Measurements from ENCODE around the gene ANO7.

ANO7 gene

DNA sequence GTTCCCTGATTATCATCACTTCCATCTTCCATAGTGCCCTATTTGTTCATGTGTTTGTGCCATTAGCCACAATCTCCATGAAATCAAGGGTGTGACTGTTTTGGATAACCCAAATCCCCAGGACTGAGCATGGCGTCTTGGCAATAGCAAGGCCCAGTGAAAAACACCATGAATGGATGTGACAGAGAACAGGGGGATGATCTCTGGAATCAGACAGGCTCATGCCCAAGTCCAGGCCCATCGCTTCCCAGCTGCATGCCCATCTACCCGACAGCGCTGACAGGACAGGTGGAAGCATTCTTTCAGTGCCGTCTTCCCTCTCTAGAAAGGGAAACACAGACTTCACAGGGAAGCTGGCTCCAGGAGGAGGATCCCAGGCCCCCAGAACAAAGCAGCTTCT is 77.0 kb downstream of the ANO7 start:
- no peaks in the 10 kb centered on the region for H3K27me3 Mint-ChIP-seq
- H3K4me3 Mint-ChIP-seq, result no peak overlapping the region
- peaks cover 22% of the 10 kb centered on the region for H3K4me1 Mint-ChIP-seq (ENCODE audit: low read depth)
- H3K27ac Mint-ChIP-seq, result no peak overlapping the region
- no peaks in the 10 kb centered on the region for H3K9me3 Mint-ChIP-seq
- H3K36me3 Mint-ChIP-seq (ENCODE audit: low read depth), result peaks cover 90% of the 10 kb centered on the region
- DNase-seq, result no peak

DNA sequence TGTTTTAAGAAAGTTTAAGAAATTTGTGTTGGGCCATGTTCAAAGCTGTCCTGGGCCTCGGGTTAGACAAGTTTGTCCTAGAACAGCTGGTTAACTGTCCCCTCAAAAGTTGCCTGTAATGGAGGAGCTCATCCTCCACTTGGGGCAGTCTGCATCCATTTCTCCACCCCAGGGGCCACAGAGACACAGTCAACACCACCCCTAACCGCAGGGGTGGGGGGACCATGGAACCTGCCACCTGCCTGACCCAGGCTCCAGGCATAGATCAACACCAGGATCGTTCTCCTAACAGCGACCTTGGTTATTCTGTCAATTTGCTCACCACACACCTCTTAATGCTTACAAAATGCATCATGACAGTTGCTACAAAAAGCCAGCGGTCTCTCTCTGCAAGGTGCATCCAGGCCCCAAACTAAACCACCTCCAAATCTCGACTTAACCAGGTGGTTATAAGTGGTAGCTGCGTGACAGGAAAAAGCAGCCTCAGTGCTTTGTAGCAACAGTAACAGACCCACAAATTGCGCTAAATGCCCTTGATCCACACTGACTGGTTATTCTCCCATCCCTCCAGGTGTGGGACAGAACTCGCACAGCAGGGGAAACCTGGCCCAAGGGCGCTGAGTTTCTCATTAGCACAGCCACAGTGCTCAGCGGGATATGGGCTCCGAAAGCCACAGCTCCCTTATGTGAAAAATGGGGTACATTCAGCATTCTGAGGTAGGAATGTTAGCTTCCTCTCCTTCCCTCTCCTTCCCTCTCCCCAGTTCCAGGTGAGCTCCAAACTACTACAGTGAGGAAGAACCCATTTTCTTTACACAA is 79.0 kb downstream of the ANO7 start:
- DNase-seq, result no peak
- Mint-ChIP-seq H3K27ac (peak overlapping the region; percentile 68), H3K36me3 (ENCODE audit: low read depth) (peaks cover 75% of the 10 kb centered on the region), H3K27me3 (no peaks in the 10 kb centered on the region), H3K4me1 (ENCODE audit: low read depth) (peaks cover 36% of the 10 kb centered on the region), H3K4me3 (no peak overlapping the region), H3K9me3 (no peaks in the 10 kb centered on the region)

DNA sequence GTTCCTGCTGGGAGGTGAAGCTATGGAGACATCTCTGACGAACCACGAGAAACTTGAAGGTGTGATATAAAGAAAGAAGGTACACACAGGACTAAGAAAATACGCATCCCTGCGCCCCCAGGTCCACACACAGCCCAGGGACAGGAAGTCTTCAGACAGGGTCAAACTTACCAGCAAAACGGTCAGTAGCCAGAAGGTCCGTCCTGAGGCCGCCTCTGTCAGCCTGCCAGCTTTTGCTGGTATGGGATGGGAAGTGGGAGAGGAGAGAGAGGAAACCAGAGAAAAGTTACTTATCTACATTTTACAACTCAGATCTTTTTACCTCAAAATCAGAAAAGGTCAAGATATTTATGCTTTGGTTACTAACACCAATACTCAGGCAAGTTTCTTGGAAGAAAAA is 79.8 kb downstream of the ANO7 start:
- peak overlapping the region; percentile 41 for H3K27ac Mint-ChIP-seq

DNA sequence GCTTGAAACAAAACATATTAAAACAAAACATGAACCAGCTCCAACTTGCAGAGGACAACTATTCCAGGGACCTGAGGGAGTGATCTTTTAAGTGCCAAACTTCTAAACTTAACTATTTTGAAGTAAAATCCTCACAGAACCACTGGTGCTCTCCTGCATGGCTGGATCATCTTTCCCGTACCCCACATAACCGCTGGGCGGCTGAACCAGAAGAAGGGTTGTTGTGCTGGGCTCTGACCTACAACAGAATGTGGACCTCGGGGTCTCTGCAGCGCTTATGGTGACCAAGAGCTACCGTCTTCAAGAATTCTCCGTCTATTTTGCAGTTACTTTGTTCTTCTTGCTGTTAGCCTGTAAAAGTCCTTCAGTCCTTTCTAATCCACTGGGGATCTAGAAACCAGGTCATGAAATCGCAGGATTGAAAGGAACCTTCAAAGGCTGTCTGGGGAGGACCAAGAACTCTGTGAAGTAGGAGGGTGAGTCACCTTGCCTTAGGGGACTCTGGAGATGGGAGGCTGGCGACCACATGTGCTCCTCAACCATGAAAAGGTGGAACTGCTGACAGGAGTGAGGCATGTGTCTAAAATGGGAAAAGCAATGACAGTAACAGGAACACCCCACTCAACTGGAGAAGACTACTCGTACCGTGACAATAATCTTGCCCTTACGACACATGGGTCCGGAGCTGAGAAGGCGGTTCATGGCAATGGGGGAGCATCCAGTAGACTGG is 80.4 kb downstream of the ANO7 start:
- no peaks in the 10 kb centered on the region for H3K27me3 Mint-ChIP-seq
- H3K27ac Mint-ChIP-seq, result peak overlapping the region; percentile 41
- no peaks in the 10 kb centered on the region for H3K9me3 Mint-ChIP-seq
- no peak for DNase-seq
- H3K4me3 Mint-ChIP-seq, result no peak overlapping the region
- peaks cover 46% of the 10 kb centered on the region for H3K4me1 Mint-ChIP-seq (ENCODE audit: low read depth)
- H3K36me3 Mint-ChIP-seq (ENCODE audit: low read depth), result peaks cover 64% of the 10 kb centered on the region

More for the DNA sequence above, 79.8 kb downstream of the ANO7 start:
- Mint-ChIP-seq H3K4me1 (ENCODE audit: low read depth) (peaks cover 41% of the 10 kb centered on the region), H3K27me3 (no peaks in the 10 kb centered on the region), H3K4me3 (no peak overlapping the region), H3K36me3 (ENCODE audit: low read depth) (peaks cover 67% of the 10 kb centered on the region), H3K9me3 (no peaks in the 10 kb centered on the region)
- DNase-seq, result no peak

GRCh38 chr2:241269707-241270520 is 81.4 kb downstream of the ANO7 start:
- Mint-ChIP-seq H3K36me3 (ENCODE audit: low read depth) (peaks cover 56% of the 10 kb centered on the region), H3K27ac (peak overlapping the region; percentile 34), H3K27me3 (no peaks in the 10 kb centered on the region), H3K4me1 (ENCODE audit: low read depth) (peaks cover 50% of the 10 kb centered on the region), H3K4me3 (no peak overlapping the region), H3K9me3 (no peaks in the 10 kb centered on the region)
- no peak for DNase-seq

DNA sequence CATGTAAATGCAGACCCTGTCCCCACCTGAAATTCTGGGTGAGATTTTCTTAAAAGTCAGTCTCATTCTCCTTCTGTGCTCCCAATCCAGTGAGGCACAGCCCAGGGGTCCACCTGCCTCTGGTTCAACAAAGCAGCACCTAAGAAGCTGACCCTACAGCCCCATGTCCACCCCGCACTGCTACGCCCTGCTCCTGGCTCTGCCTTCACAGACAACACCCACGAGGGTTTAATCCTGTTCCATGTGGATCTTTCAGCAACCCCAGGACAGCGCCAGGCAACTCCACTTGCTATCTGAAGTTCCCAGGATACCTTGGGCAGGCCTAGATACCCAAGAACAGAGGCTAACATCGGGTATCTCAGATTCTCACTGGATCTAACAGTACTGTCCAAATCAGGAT is 82.1 kb downstream of the ANO7 start:
- Mint-ChIP-seq H3K27me3 (no peaks in the 10 kb centered on the region), H3K4me3 (peak overlapping the region; percentile 83), H3K9me3 (peaks cover 3% of the 10 kb centered on the region), H3K27ac (peak overlapping the region; percentile 91), H3K36me3 (ENCODE audit: low read depth) (peaks cover 55% of the 10 kb centered on the region), H3K4me1 (ENCODE audit: low read depth) (peaks cover 50% of the 10 kb centered on the region)
- no peak for DNase-seq

- H3K27ac Mint-ChIP-seq, result peak overlapping the region; percentile 91
- no peaks in the 10 kb centered on the region for H3K27me3 Mint-ChIP-seq
- peaks cover 53% of the 10 kb centered on the region for H3K36me3 Mint-ChIP-seq (ENCODE audit: low read depth)
- peaks cover 50% of the 10 kb centered on the region for H3K4me1 Mint-ChIP-seq (ENCODE audit: low read depth)
- peaks cover 3% of the 10 kb centered on the region for H3K9me3 Mint-ChIP-seq
- DNase-seq, result peak; percentile 72
- H3K4me3 Mint-ChIP-seq, result peak overlapping the region; percentile 83
Measured at GRCh38 chr2:241271706-241272302, 83.3 kb downstream of the ANO7 start.

DNA sequence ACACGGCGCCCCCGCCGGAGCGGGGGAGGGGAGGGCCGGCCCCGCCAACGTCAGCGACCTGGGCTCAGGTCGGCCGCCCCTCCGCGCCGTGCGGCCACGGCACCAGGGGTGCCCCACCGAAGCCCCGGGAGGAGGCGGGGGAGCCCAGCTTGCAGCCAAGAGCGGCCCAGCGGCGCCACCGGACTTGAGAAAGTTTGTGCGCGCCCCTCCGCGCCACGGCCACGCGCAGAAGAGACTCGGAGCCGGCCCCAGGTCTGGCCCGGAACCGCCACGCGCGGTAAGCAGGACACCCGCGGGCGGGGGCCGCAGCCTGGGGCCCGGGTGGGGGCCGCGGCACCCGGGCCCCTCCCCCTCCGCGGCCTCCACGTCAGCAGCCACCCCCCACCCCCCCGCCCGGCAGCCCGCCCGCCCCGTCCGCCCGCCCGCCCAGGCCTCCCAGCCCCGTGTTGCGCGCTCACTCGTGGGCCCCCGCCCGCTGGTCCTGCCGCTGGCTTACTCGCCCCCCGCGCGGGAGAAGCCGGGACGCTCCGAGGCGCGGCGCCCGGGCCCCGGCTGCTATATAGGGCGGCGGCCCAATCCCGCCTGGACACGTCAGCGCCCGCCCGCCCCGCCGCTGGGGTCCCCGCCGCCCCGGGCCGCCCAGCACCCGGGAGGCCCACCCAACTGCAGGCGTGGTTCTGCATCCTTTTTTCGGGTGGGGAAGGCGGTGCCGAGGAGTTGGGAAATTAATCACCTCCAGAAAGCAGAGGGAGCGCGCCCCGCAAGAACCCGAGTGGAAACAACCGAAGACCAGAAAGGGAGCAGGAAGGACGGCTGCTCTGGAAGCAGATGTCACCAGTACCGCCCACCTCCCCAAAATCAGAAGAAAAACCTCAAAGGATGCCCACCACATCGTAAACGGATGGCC is 84.1 kb downstream of the ANO7 start:
- peaks cover 3% of the 10 kb centered on the region for H3K9me3 Mint-ChIP-seq
- no peaks in the 10 kb centered on the region for H3K27me3 Mint-ChIP-seq
- peaks cover 51% of the 10 kb centered on the region for H3K36me3 Mint-ChIP-seq (ENCODE audit: low read depth)

GRCh38 chr2:241273210-241274020 is 84.9 kb downstream of the ANO7 start:
- peak overlapping the region; percentile 77 for H3K4me3 Mint-ChIP-seq
- peaks cover 43% of the 10 kb centered on the region for H3K36me3 Mint-ChIP-seq (ENCODE audit: low read depth)
- H3K9me3 Mint-ChIP-seq, result peaks cover 3% of the 10 kb centered on the region
- no peak for DNase-seq
- peak overlapping the region; percentile 49 for H3K27ac Mint-ChIP-seq
- H3K27me3 Mint-ChIP-seq, result no peaks in the 10 kb centered on the region
- peaks cover 45% of the 10 kb centered on the region for H3K4me1 Mint-ChIP-seq (ENCODE audit: low read depth)

More for the DNA sequence above, 84.1 kb downstream of the ANO7 start:
- Mint-ChIP-seq H3K4me1 (ENCODE audit: low read depth) (peaks cover 48% of the 10 kb centered on the region), H3K27ac (peak overlapping the region; percentile 49), H3K4me3 (peak overlapping the region; percentile 77)
- peak; percentile 74 for DNase-seq

DNA sequence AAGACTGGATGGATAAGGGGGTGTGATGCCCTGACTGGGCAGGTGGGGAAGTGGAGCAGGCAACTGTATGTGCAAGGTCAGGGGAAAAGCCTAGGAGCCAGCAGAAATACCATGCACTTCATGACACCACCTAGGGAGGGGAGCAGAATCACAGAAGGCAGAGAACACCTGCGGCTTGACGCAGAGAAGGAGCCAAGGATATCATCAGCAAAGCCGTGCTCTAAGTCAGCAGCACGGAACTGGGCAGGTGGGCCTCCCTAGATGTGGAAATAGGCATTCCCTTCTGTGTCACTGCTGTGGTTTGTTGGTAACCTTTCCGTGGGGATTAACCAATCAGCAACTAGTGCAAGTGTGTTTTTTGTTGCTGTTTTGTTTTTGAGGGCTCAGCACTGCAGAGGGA is 85.7 kb downstream of the ANO7 start:
- Mint-ChIP-seq H3K27me3 (no peaks in the 10 kb centered on the region), H3K9me3 (peaks cover 3% of the 10 kb centered on the region), H3K4me3 (no peak overlapping the region), H3K27ac (no peak overlapping the region), H3K36me3 (ENCODE audit: low read depth) (peaks cover 36% of the 10 kb centered on the region), H3K4me1 (ENCODE audit: low read depth) (peaks cover 40% of the 10 kb centered on the region)
- no peak for DNase-seq
